K562 (cell line): ENCODE results near the gene APBB2. TPM values are rescaled to one million over a fixed set of nuclear protein-coding genes. Genes with fewer than 3 reads are reported as not detected.

Experiments
- ATAC-seq: fragments of 200-7000 bp; cut with Tn5 transposase; 3 replicates; pipeline ENCODE4 v1.9.1; 2020; ENCODE audit warnings: moderate library complexity
- BruUV-seq: library from RNA; stranded (reverse); fragments of 400-500 nt; replicated peaks from 2 replicates; lab custom pipeline; 2021; lab: Mats Ljungman, UMichigan
- CTCF ChIA-PET: fragments of 300-600 bp; formaldehyde crosslinking; extraction: SDS; loops from one replicate; lab custom pipeline; 2021; ENCODE audit warnings: low intra/inter-chr PET ratio; lab: Yijun Ruan, JAX
- POLR2A ChIA-PET: fragments of 300-600, 350-650 bp; sonication (Branson Sonifier 250); formaldehyde crosslinking; extraction: SDS; loops from one replicate; lab custom pipeline; 2021; ENCODE audit warnings: antibody characterized with exemption, inconsistent platforms; lab: Yijun Ruan, JAX
- DNase-seq, 4 experiments: peaks; one replicate each; pipeline versions ENCODE4 v3.0.0 to v3.0.0-alpha.2; 2011 to 2018; ENCODE audit warnings: low spot score in 3 of 4, mixed read lengths in 3 of 4; ENCODE audit errors: extremely low read depth in 1 of 4
- FAIRE-seq: peaks from 2 replicates; lab custom pipeline; 2011; peaks lifted over from hg19 to GRCh38; lab: Jason Lieb, UNC
- H2AFZ ChIP-seq: 2 replicates; pipeline ENCODE4 v1.6.0; 2011; ENCODE audit warnings: low read depth, low read length, control low read depth, inconsistent platforms
- H3K27ac ChIP-seq: fragments of 200-600 bp; 3 replicates; pipeline ENCODE4 v1.8.0; 2011; ENCODE audit warnings: low read depth, mild to moderate bottlenecking, control low read depth, inconsistent platforms, low read length, moderate library complexity, mixed read lengths; ENCODE audit errors: extremely low read depth
- H3K27me3 ChIP-seq, 2 experiments: fragments of 300-600 bp in 1 of 2; 2 replicates in 1 of 2; 3 replicates in 1 of 2; pipeline versions ENCODE4 v1.6.0 to v1.8.0; 2011; ENCODE audit warnings: inconsistent platforms in 2 of 2, low read length in 2 of 2, mild to moderate bottlenecking in 1 of 2, mixed read lengths in 1 of 2, moderate library complexity in 1 of 2; ENCODE audit not compliant: control insufficient read depth in 2 of 2, insufficient read depth in 2 of 2
- H3K36me3 ChIP-seq: fragments of 300-600 bp; 3 replicates; pipeline ENCODE4 v1.8.0; 2011; ENCODE audit warnings: mild to moderate bottlenecking, low read length, inconsistent platforms; ENCODE audit not compliant: control insufficient read depth, insufficient read depth
- H3K4me1 ChIP-seq, 2 experiments: fragments of 200-600 bp in 1 of 2; replicated peaks in 1 of 2; 2 replicates in 1 of 2; 3 replicates in 1 of 2; pipeline versions ENCODE4 v1.5.1 to v1.8.0; 2011; ENCODE audit warnings: inconsistent platforms in 2 of 2, low read length in 2 of 2, mild to moderate bottlenecking in 1 of 2, mixed read lengths in 1 of 2, moderate library complexity in 1 of 2; ENCODE audit not compliant: control insufficient read depth in 2 of 2, insufficient read depth in 2 of 2
- H3K4me2 ChIP-seq: 2 replicates; pipeline ENCODE4 v1.6.1; 2011; ENCODE audit warnings: low read length, control low read depth, inconsistent platforms, mixed read lengths; ENCODE audit not compliant: insufficient read depth
- H3K4me3 ChIP-seq: fragments of 200-600 bp; sonication (generic), shearing (Covaris generic); 2 replicates; pipeline ENCODE4 v1.5.1; 2016; ENCODE audit warnings: control low read depth, inconsistent platforms
- H3K79me2 ChIP-seq: fragments of 200-600 bp; 3 replicates; pipeline ENCODE4 v1.8.0; 2011; ENCODE audit warnings: low read length, inconsistent platforms; ENCODE audit not compliant: control insufficient read depth, insufficient read depth
- H3K9ac ChIP-seq, 2 experiments: 2 replicates each; pipeline versions ENCODE4 v1.6.0 to v1.6.1; 2011; ENCODE audit warnings: low read depth in 2 of 2, low read length in 2 of 2, control low read depth in 1 of 2, inconsistent platforms in 1 of 2, mild to moderate bottlenecking in 1 of 2, mixed read lengths in 1 of 2; ENCODE audit not compliant: insufficient read depth in 1 of 2
- H3K9me1 ChIP-seq: one replicate; pipeline ENCODE4 v1.6.0; 2011; ENCODE audit warnings: inconsistent platforms, mild to moderate bottlenecking, low read length, moderate library complexity; ENCODE audit not compliant: control insufficient read depth, insufficient read depth
- H3K9me3 ChIP-seq: replicated peaks from 2 replicates; pipeline ENCODE4 v1.5.1; 2011; ENCODE audit warnings: low read depth, low read length, inconsistent platforms; ENCODE audit not compliant: control insufficient read depth, insufficient read depth
- H4K20me1 ChIP-seq: replicated peaks from 2 replicates; pipeline ENCODE4 v1.6.1; 2011; ENCODE audit warnings: low read length, inconsistent platforms, mixed read lengths; ENCODE audit not compliant: control insufficient read depth, insufficient read depth
- ARHGAP35 ChIP-seq: fragments of 450-650 bp; IDR thresholded peaks from 2 replicates; pipeline ENCODE4 v1.6.1; 2018; ENCODE audit not compliant: partially characterized antibody
- CBX3 ChIP-seq, 2 experiments: IDR thresholded peaks; 1 replicate in 1 of 2; 2 replicates in 1 of 2; pipeline ENCODE4 v1.6.1; 2012; ENCODE audit warnings: inconsistent platforms in 2 of 2, low read length in 2 of 2, borderline replicate concordance in 1 of 2, control low read depth in 1 of 2
- CREBBP ChIP-seq: IDR thresholded peaks from one replicate; pipeline ENCODE4 v1.6.1; 2012; ENCODE audit warnings: low read depth, mild to moderate bottlenecking, control low read depth, inconsistent platforms, low read length
- DIDO1 ChIP-seq: fragments of 450-650 bp; IDR thresholded peaks from 2 replicates; pipeline ENCODE4 v1.6.1; 2016; ENCODE audit warnings: low read depth, missing biosample characterization, missing genetic modification characterization
- DMBX1 ChIP-seq: fragments of 250-450 bp; sonication (Bioruptor Pico); IDR thresholded peaks from 2 replicates; pipeline ENCODE4 v1.8.0; 2022; ENCODE audit warnings: inconsistent platforms, mild to moderate bottlenecking, moderate library complexity, borderline replicate concordance
- E2F4 ChIP-seq: sonication (generic); formaldehyde crosslinking; IDR thresholded peaks from 2 replicates; pipeline ENCODE4 v1.8.0; 2022; ENCODE audit warnings: mild to moderate bottlenecking, low read depth, missing genetic modification reagents
- ESRRB ChIP-seq: fragments of 250-450 bp; sonication (Bioruptor Pico); IDR thresholded peaks from 2 replicates; pipeline ENCODE4 v1.5.0; 2020; ENCODE audit warnings: mild to moderate bottlenecking, moderate library complexity, borderline replicate concordance
- HDAC2 ChIP-seq: fragments of 450-650 bp; IDR thresholded peaks from 2 replicates; pipeline ENCODE4 v1.6.1; 2016; ENCODE audit warnings: mild to moderate bottlenecking
- IFI16 ChIP-seq: fragments of 250-450 bp; sonication (Bioruptor Pico); IDR thresholded peaks from 2 replicates; pipeline ENCODE4 v2.1.2; 2022; ENCODE audit warnings: mild to moderate bottlenecking, inconsistent platforms
- ILK ChIP-seq: fragments of 450-650 bp; IDR thresholded peaks from 2 replicates; pipeline ENCODE4 v1.6.1; 2016; ENCODE audit warnings: missing genetic modification characterization, low read depth, mild to moderate bottlenecking, missing compliant biosample characterization, moderate library complexity, borderline replicate concordance
- JUNB ChIP-seq: fragments of 450-650 bp; formaldehyde crosslinking; conservative IDR thresholded peaks from 2 replicates; pipeline ENCODE4 v1.4.0; 2020; ENCODE audit warnings: mild to moderate bottlenecking
- MCM2 ChIP-seq: fragments of 450-650 bp; IDR thresholded peaks from 2 replicates; pipeline ENCODE4 v1.6.1; 2017; ENCODE audit warnings: low read depth, mild to moderate bottlenecking
- MEF2D ChIP-seq: conservative IDR thresholded peaks from 2 replicates; pipeline ENCODE4 v1.6.1; 2016; ENCODE audit warnings: low read depth, missing genetic modification characterization, missing compliant biosample characterization
- MTA1 ChIP-seq: fragments of 450-650 bp; IDR thresholded peaks from 2 replicates; pipeline ENCODE4 v1.6.1; 2017; ENCODE audit warnings: borderline replicate concordance
- POLR2AphosphoS2 ChIP-seq: IDR thresholded peaks from 2 replicates; pipeline ENCODE4 v1.6.1; 2012; ENCODE audit warnings: low read length, improper control_type of control experiment
- TAL1 ChIP-seq: fragments of 450-650 bp; IDR thresholded peaks from 2 replicates; pipeline ENCODE4 v1.6.1; 2016; ENCODE audit warnings: mild to moderate bottlenecking
- TRIM24 ChIP-seq, 2 experiments: fragments of 450-650 bp; IDR thresholded peaks; 2 replicates each; pipeline ENCODE4 v1.6.1; 2016
- YBX1 ChIP-seq: fragments of 450-650 bp; IDR thresholded peaks from 2 replicates; pipeline ENCODE4 v1.7.1; 2016; ENCODE audit warnings: mild to moderate bottlenecking
- ZNF143 ChIP-seq: sonication (generic); formaldehyde crosslinking; IDR thresholded peaks from 2 replicates; pipeline ENCODE4 v1.9.0; 2022; ENCODE audit warnings: mild to moderate bottlenecking, missing genetic modification reagents
- ZNF444 ChIP-seq: fragments of 250-450 bp; sonication (Bioruptor Pico); IDR thresholded peaks from 2 replicates; pipeline ENCODE4 v1.4.0; 2020; ENCODE audit warnings: mild to moderate bottlenecking, moderate library complexity
- ZNF77 ChIP-seq: fragments of 250-450 bp; sonication (Bioruptor Pico); IDR thresholded peaks from 2 replicates; pipeline ENCODE4 v1.5.0; 2020
- WGBS: fragments of 100-300 bp; shearing (Covaris generic); methylation state at CpG from one replicate; pipeline ENCODE4 v1.1.6; 2016; ENCODE audit warnings: low coverage, mixed read lengths; ENCODE audit not compliant: insufficient coverage; ENCODE audit errors: missing lambda C conversion rate; 5-methylcytosine and 5-hydroxymethylcytosine counted together
- in situ Hi-C: fragments of 300-500 bp; cut with MboI; formaldehyde crosslinking; loops from 4 replicates; pipeline ENCODE4 v1.15.0; 2018; ENCODE audit warnings: inconsistent platforms, mixed read lengths
- intact Hi-C: fragments of 100-400 bp; cut with micrococcal nuclease; formaldehyde crosslinking; loops from 2 replicates; pipeline ENCODE4 v1.14.2; 2022
- polyA plus RNA-seq, 8 experiments: library from polyadenylated mRNA; depleted of rRNA in 4 of 8; stranded (reverse) in 5 of 8; unstranded in 3 of 8; fragments of >200 nt; fragmentation: Nextera tagmentation in 2 of 8; fragmentation: Illumina TruSeq in 1 of 8; extraction: Ambion mirVana in 2 of 8; extraction: Trizol in 1 of 8; gene quantifications; 2 replicates each; pipeline versions ENCODE4 v1.2.1 to v1.2.3, GENCODE V29; 2011 to 2014; ENCODE audit warnings: inconsistent platforms in 1 of 8, missing spikeins in 1 of 8
- total RNA-seq, 7 experiments: library from RNA; depleted of rRNA in 6 of 7; stranded (reverse); fragments of >200 nt in 6 of 7; fragmentation: Illumina TruSeq in 2 of 7; extraction: Trizol in 2 of 7; gene quantifications; 2 replicates each; pipeline versions ENCODE4 v1.2.1 to v1.2.3, GENCODE V29; 2011 to 2021; ENCODE audit warnings: low replicate concordance in 1 of 7
- TF ChIP-seq, protein P1 (sequence below): fragments of 450-650 bp; IDR thresholded peaks from 2 replicates; pipeline ENCODE4 v1.6.1; 2016

The APBB2 gene
- total and polyA plus RNA-seq, 9 of the 15 experiments (the other 6 are each of a cell fraction or from before 2014, with no cell fraction given) = 0.08 to 2.1 (median 1.4) TPM

DNA sequence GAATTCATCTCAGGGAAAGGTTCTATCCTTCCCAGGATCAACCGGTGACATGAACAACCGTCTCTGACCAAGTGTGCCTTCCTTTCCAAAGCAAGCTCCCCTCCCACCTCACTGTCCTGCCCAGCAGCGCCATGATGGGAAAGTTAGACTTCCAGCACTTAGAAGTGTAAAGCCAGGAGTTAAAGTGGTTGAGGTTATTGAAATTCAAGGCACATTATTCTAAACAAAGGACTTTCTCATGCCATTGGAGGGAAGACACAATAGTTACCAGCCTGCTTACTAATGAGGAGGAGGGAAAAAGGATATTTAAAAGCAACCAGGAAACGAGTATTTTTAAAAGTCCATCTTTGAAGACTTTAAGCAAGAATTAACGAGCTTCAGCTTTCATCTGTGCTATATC lies 367.8 kb downstream of the APBB2 start (continued):
- TF ChIP-seq CREBBP (no peak), MTA1 (no peak), ZNF143 (no peak), IFI16 (CRISPR knock-in tag) (no peak), JUNB (CRISPR knock-in tag) (no peak), CBX3 (IDR thresholded peaks at IDR 0.05; ENCODE audit: borderline replicate concordance in 1 of 2, low read length in 2 of 2) (no peak), ILK (tag) (no peak), POLR2AphosphoS2 (no peak), TAL1 (no peak), DMBX1 (CRISPR knock-in tag) (no peak), DIDO1 (tag) (no peak)

DNA sequence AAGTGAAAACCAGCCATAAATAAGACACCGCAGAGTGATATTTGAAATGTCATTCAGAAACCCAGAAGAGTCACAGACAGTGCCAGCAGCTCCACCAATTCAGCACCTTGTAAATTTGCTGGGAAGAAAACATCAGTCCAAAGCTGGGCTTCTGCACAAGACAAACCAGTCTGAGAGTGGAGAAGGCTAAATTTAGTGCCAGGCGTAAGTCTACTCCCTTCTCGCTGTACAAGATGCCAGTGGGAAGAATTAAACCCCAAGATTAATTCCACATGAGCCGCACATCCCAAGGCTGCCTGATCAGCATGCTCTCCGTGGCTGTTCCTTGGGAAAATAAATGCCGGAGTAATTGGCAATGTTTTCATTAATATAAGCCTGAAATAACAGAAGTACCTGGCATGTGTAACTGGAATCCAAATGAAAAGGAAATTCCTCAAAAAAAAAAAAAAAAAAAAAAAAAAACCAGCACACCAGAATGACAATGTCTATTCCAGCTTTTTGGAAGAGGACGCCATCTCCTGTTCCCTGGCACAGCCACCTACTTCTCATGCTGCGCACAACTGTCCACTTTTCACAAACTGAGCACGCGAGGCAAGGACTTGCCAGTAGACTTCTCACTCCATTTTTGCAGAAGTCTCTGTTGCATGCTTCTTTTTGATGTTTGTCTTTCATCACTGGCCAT lies 369.0 kb downstream of the APBB2 start:
- intact Hi-C loops (loop anchor here (10.0 kb wide), 1 partner anchor 520 kb away; no protein-coding TSS in a partner anchor), in situ Hi-C loops (no loop called here)
- no peak overlapping the region for H3K4me3 ChIP-seq
- ChIA-PET CTCF (no interaction called here), POLR2A (interaction anchor here (1.0 to 1.1 kb wide), 2 partner anchors 37 to 516 kb away, joined by 3 to 5 read pairs; no protein-coding TSS in a partner anchor)
- no peak for DNase-seq
- H3K4me2 ChIP-seq = no peak overlapping the region
- H4K20me1 ChIP-seq = 0 out of 2 replicates have a peak, but pooled peaks cover 3% of the 10 kb centered on the region
- no peak overlapping the region for H3K27ac ChIP-seq
- H3K9me3 ChIP-seq = no peaks in the 10 kb centered on the region
- TF ChIP-seq ARHGAP35 = no peak
- TF ChIP-seq, protein P1, sequence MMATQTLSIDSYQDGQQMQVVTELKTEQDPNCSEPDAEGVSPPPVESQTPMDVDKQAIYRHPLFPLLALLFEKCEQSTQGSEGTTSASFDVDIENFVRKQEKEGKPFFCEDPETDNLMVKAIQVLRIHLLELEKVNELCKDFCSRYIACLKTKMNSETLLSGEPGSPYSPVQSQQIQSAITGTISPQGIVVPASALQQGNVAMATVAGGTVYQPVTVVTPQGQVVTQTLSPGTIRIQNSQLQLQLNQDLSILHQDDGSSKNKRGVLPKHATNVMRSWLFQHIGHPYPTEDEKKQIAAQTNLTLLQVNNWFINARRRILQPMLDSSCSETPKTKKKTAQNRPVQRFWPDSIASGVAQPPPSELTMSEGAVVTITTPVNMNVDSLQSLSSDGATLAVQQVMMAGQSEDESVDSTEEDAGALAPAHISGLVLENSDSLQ = no peak
- TF ChIP-seq TRIM24 (IDR thresholded peaks at IDR 0.05) = no peak
- no peak for TF ChIP-seq YBX1
- TF ChIP-seq ESRRB (CRISPR knock-in tag) = no peak
- no peak for TF ChIP-seq HDAC2
- no peak for TF ChIP-seq ZNF77 (CRISPR knock-in tag)
- no peak for TF ChIP-seq MCM2
- no peak for TF ChIP-seq ZNF444
- TF ChIP-seq MEF2D (tag) = no peak
- no peak for TF ChIP-seq E2F4
- no TSS peak for BruUV-seq
- H3K36me3 ChIP-seq = no peaks in the 10 kb centered on the region
- no peak overlapping the region for H2AFZ ChIP-seq
- no peak overlapping the region for H3K9ac ChIP-seq
- FAIRE-seq = no peak
- WGBS = 2% methylated on average over 10 of the region's 10 CpGs
- no peaks in the 10 kb centered on the region for H3K79me2 ChIP-seq
- peaks cover 14 to 19% of the 10 kb centered on the region in 2 experiments; a peak in 3 of 5 replicates for H3K27me3 ChIP-seq
- no peak for ATAC-seq
- H3K4me1 ChIP-seq = no peaks in the 10 kb centered on the region; a peak in 1 of 5 replicates
- no peaks in the 10 kb centered on the region for H3K9me1 ChIP-seq
